ENCODE results near the gene EIF3F. TPM values are rescaled to one million over a fixed set of nuclear protein-coding genes. Genes with fewer than 3 reads are reported as not detected.

Gene EIF3F
- total and polyA plus RNA-seq, 2 of the 8 experiments (the other 6 are each of a cell fraction or from before 2014, with no cell fraction given): 222 to 388 TPM

- H2BK15ac ChIP-seq (ENCODE audit: low read length): 0 out of 2 replicates have a peak overlapping the region, but pooled peaks have one; percentile 47
- H4K8ac ChIP-seq (ENCODE audit: extremely low read depth, insufficient read depth, low read length): no peak overlapping the region
- H3K9me3 ChIP-seq (ENCODE audit: insufficient read depth in 2 of 2, low read depth in 1 of 2, low read length in 1 of 2): no peaks in the 10 kb centered on the region
- no peak overlapping the region for H3K9ac ChIP-seq (replicated peaks in 1 of 4; ENCODE audit: extremely low read depth in 1 of 4, low read depth in 3 of 4, low read length in 3 of 4)
- H3K4me3 ChIP-seq (ENCODE audit: extremely low read depth in 1 of 4, insufficient read depth in 2 of 4, low read depth in 3 of 4, low read length in 4 of 4): no peak overlapping the region
- whole genome bisulfite sequencing, 2 experiments (ENCODE audit: extremely low coverage in 1 of 2, insufficient coverage in 1 of 2, insufficient read length in 1 of 2, insufficient replicate concordance in 2 of 2, low coverage in 1 of 2, low lambda C conversion rate in 2 of 2, missing lambda C conversion rate in 1 of 2): 100% methylated on average over 2 of the region's 2 CpGs; no CpG with 5 or more reads in 1 of the 2 experiments
- H3K4me1 ChIP-seq (replicated peaks in 1 of 4; ENCODE audit: control insufficient read depth in 3 of 4, insufficient read depth in 4 of 4, low read length in 3 of 4): peaks cover 6 to 17% (median 13%) of the 10 kb centered on the region in 4 experiments; a peak in 6 of 7 replicates
- no peak overlapping the region for H3K27ac ChIP-seq (ENCODE audit: low read depth, low read length)
- peaks cover 11% of the 10 kb centered on the region; the same call in 1 of the 2 replicates for H3K23me2 ChIP-seq (ENCODE audit: low read depth, low read length)
- peaks cover 0 to 3% of the 10 kb centered on the region in 2 experiments for H4K20me1 ChIP-seq (replicated peaks in 1 of 2; ENCODE audit: control insufficient read depth in 1 of 2, insufficient read depth in 2 of 2, low read length in 2 of 2)
- ChIA-PET POLR2A (ENCODE audit: partially characterized antibody) (interaction anchor here (2.3 to 2.5 kb wide), 2 partner anchors 17 to 66 kb away, joined by 6 to 10 read pairs; no protein-coding TSS in a partner anchor), CTCF (ENCODE audit: partially characterized antibody) (interaction anchor here (0.7 to 11.1 kb wide), 11 partner anchors 8 to 85 kb away, joined by 3 to 142 read pairs (median 6); partner anchors contain the start of gene TUB)
- no peak overlapping the region for H2BK5ac ChIP-seq (ENCODE audit: low read depth, low read length)
- H2AFZ ChIP-seq (ENCODE audit: low read length): no peak overlapping the region
- DNase-seq (ENCODE audit: low read depth in 1 of 2, low spot score in 2 of 2) (peak in 1 of 2 experiments; percentile 41), FAIRE-seq (no peak)
- no peak overlapping the region for H2BK12ac ChIP-seq (ENCODE audit: low read depth, low read length)
- peak overlapping the region; percentile 84; the same call in 1 of the 2 replicates for H2AK5ac ChIP-seq (ENCODE audit: low read depth, low read length)
- H3K56ac ChIP-seq (replicated peaks; ENCODE audit: insufficient read length, low read depth, low read length): no peak overlapping the region
- no peak overlapping the region for H2BK120ac ChIP-seq (replicated peaks; ENCODE audit: low read depth, low read length)
- H3K36me3 ChIP-seq (ENCODE audit: control insufficient read depth in 2 of 4, insufficient read depth in 4 of 4, low read length in 3 of 4): no peaks in the 10 kb centered on the region
- no peak overlapping the region for H4K5ac ChIP-seq (ENCODE audit: insufficient read length, low read depth, low read length)
- H4K91ac ChIP-seq (replicated peaks; ENCODE audit: insufficient read length, low read length): no peak overlapping the region
- H2BK20ac ChIP-seq (ENCODE audit: low read length): no peak overlapping the region
- no peak overlapping the region for H3K18ac ChIP-seq (ENCODE audit: extremely low read depth, low read length)
- H3K79me2 ChIP-seq (ENCODE audit: control insufficient read depth in 1 of 2, insufficient read depth in 2 of 2, low read length in 2 of 2): no peaks in the 10 kb centered on the region
- H3K23ac ChIP-seq (ENCODE audit: insufficient read length): no peak overlapping the region
- no peaks in the 10 kb centered on the region for H3K79me1 ChIP-seq (ENCODE audit: low read depth, low read length)
- H3K4me2 ChIP-seq (ENCODE audit: insufficient read depth in 1 of 2, low read depth in 2 of 2, low read length in 2 of 2): peak overlapping the region; percentile 59 to 64; a peak in 1 of 4 replicates
- no peak overlapping the region for H3K14ac ChIP-seq (ENCODE audit: insufficient read length)
- no peak overlapping the region for H3K4ac ChIP-seq (replicated peaks; ENCODE audit: insufficient read length, low read depth, low read length)
- H3K27me3 ChIP-seq (replicated peaks in 1 of 4; ENCODE audit: control insufficient read depth in 3 of 4, extremely low read depth in 1 of 4, insufficient read depth in 3 of 4, low read length in 3 of 4): peaks cover 14 to 59% (median 52%) of the 10 kb centered on the region in 4 experiments
- no peak for TF ChIP-seq CHD2 (IDR thresholded peaks at IDR 0.05; ENCODE audit: low read length)
- no peak for TF ChIP-seq CEBPB (IDR thresholded peaks at IDR 0.05; ENCODE audit: low read depth, low read length)
- no peak for TF ChIP-seq MAX (IDR thresholded peaks at IDR 0.05)
- no peak for TF ChIP-seq CBX8 (IDR thresholded peaks at IDR 0.05; ENCODE audit: borderline replicate concordance, low read depth, low read length)
- TF ChIP-seq JUND (IDR thresholded peaks at IDR 0.05; ENCODE audit: low read length): no peak
- no peak for TF ChIP-seq CTBP2 (IDR thresholded peaks at IDR 0.05; ENCODE audit: borderline replicate concordance, insufficient read depth, insufficient read length, low read length)
- no peak for TF ChIP-seq SIN3A (conservative IDR thresholded peaks at IDR 0.05 in 1 of 2, IDR thresholded peaks at IDR 0.05 in 1 of 2; ENCODE audit: low read depth in 1 of 2, low read length in 2 of 2)
- no peak for TF ChIP-seq NRF1 (IDR thresholded peaks at IDR 0.05; ENCODE audit: low read depth, low read length)
- no peak for TF ChIP-seq EGR1 (IDR thresholded peaks at IDR 0.05; ENCODE audit: borderline replicate concordance, low read depth, low read length)
- TF ChIP-seq USF2 (IDR thresholded peaks at IDR 0.05; ENCODE audit: low read length): no peak
- TF ChIP-seq GTF2F1 (IDR thresholded peaks at IDR 0.05; ENCODE audit: borderline replicate concordance, low read depth, low read length): no peak
- no peak for TF ChIP-seq TAF1 (IDR thresholded peaks at IDR 0.05; ENCODE audit: low read depth, low read length)
These were observed 29.9 kb downstream of the EIF3F start for GRCh38 chr11:8017071-8017470.

Measured in H1 (cell line).